ENCODE data around the gene SLIT2.
A peak's percentile ranks its signal among the peaks of the same experiment; 100 is the strongest.

The SLIT2 gene, protein sequence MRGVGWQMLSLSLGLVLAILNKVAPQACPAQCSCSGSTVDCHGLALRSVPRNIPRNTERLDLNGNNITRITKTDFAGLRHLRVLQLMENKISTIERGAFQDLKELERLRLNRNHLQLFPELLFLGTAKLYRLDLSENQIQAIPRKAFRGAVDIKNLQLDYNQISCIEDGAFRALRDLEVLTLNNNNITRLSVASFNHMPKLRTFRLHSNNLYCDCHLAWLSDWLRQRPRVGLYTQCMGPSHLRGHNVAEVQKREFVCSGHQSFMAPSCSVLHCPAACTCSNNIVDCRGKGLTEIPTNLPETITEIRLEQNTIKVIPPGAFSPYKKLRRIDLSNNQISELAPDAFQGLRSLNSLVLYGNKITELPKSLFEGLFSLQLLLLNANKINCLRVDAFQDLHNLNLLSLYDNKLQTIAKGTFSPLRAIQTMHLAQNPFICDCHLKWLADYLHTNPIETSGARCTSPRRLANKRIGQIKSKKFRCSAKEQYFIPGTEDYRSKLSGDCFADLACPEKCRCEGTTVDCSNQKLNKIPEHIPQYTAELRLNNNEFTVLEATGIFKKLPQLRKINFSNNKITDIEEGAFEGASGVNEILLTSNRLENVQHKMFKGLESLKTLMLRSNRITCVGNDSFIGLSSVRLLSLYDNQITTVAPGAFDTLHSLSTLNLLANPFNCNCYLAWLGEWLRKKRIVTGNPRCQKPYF (N-terminal part only)

DNA sequence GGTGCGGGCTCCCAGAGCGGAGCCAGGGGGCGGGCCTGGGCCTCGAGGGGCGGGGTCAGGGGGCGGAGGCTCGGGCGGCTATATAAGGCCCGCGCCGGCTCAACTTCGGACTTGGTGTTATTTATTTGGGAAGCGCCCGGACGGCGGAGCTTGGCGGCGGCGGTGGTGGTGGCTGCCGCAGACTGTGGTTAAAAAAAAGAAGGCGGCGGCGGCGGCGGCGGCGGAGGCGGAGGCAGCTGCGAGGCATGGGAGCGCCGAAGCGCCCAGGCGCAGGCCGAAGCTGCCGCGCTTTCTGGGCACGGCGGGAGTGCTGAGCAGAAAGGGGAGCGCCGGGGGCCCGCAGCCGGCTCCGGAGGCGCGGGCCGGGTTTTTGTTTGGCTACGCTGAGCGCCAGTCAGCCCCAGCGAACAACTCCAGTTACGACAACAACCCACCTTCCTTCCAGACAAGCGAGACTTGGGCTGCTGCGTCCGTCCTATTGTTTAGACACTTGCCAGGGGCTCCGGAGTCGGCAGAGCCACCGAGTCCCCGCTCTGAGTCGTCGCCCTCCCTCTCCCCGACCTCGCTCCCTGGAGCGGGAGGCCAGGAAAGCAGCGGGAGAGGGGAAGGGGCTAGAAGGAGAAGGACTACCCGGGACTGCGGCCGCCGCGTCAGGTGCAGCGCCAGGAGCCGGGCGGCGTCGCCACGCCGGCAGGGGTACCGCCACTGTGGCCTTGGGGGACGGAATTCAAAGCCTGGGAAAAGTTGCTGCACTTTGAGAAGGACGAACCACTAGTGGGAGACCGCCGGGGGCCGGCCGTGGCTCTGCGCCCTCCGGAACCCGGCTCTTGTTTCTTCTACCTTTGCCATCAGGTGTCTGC is at the start of gene SLIT2:
SLIT2 (plus strand) TSS at position 110 of the 860 bp plus-strand sequence. CDS start 1,911 bp downstream, outside the sequence.
- DNase-seq (ENCODE audit: low spot score): no peak

DNA sequence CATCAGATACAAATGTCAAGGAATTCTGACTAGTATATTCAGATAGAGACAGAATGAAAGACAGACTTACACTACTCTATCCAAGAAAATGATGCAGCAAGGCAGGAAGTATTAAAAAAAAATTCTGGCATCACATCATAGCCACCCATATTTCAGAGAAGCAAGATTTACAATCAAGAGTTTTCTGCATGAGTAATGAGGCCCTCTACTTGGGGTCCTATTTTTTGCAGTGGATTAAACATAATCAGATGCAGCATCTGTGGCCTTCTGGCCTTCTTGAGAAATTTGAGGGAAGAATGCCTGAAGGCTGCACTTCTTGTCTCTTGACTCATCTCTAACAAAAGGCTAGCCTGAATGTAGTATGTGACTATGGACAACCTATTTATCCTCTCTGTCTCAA is 48.2 kb upstream of the SLIT2 start:
- DNase-seq (ENCODE audit: low spot score): no peak

GRCh38 chr4:20217521-20217920 is 34.2 kb upstream of the SLIT2 start:
- DNase-seq (ENCODE audit: low spot score): no peak

- no peak for DNase-seq (ENCODE audit: low spot score)
These were observed 33.8 kb upstream of the SLIT2 start for GRCh38 chr4:20217951-20218350.

DNA sequence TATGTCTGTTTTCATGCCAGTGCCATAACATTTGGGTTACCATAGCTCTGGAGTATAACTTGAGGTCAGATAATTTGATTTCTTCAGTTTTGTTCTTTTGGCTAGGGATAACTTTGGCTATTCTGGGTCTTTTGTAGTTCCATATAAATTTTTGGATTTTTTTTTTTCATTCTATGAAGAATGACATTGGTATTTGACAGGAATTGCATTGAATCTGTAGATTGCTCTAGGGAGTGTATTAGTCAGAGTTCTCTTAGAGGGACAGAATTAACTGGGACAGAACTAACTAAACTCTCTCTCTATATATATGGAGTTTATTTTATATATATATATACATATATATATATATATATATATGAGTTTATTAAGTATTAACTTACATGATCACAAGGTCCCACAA is 32.2 kb upstream of the SLIT2 start:
- no peak for DNase-seq (ENCODE audit: low spot score)

GRCh38 chr4:20237894-20238537 is 13.7 kb upstream of the SLIT2 start:
- DNase-seq (ENCODE audit: low spot score): no peak

GRCh38 chr4:20248155-20248558 is 3.5 kb upstream of the SLIT2 start:
- peak; percentile 53 for DNase-seq (ENCODE audit: low spot score)

DNA sequence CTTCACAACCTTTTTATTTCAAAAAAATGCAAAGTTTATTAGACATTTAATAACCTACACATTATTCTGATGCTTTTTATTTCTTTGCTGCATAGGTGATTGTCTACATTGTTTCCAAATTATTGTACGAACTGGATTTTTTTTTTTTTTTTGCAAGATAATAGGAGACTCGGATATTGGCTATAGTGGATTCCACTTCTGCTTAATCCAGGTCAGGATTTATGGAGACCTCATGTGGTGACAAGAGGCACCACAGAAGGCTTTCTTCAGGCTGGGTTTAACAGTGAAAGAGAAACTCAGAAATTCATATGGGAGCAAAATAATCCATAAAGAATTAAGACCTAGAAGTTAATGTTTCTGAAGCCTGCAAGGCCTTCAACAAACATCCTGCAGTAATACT is 2.4 kb upstream of the SLIT2 start:
- no peak for DNase-seq (ENCODE audit: low spot score)

DNA sequence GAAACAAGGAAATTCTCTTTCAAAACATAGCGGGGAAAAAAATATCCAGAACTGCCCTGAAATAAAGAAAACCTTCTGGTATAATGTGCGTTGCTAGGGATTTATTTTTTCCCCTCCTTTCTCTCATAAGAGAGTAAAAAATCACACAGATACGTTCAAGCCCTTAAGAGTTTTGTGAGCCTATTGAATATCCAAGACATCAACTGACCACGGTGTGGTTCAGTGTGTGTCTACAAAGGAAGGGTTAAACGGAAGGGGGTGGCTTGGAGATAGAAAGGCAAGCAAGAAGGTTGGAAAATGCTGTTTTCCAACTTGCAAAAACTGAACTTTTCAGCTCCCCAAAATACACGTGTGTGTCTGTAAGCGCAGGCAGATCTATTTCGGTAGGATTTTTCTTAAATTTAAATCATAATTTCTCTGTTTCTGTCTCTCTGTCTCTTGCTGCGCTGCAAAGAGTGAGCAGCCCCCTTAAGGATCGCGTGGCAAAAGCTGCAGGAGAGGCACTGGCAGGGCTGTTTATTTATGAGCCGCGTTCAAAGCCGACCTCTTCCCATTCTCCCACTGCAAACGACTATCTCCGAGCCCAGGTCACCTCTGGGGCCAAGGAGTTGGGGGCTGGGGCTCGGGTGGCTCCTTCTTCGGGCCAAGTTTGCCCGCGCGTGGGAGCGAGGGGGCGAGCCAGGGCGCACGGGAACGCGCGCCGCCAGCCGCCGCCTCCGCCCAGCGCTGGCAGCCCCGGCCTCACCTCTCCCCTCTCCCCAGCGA is 492 bp upstream of the SLIT2 start:
- DNase-seq (ENCODE audit: low spot score): no peak

DNA sequence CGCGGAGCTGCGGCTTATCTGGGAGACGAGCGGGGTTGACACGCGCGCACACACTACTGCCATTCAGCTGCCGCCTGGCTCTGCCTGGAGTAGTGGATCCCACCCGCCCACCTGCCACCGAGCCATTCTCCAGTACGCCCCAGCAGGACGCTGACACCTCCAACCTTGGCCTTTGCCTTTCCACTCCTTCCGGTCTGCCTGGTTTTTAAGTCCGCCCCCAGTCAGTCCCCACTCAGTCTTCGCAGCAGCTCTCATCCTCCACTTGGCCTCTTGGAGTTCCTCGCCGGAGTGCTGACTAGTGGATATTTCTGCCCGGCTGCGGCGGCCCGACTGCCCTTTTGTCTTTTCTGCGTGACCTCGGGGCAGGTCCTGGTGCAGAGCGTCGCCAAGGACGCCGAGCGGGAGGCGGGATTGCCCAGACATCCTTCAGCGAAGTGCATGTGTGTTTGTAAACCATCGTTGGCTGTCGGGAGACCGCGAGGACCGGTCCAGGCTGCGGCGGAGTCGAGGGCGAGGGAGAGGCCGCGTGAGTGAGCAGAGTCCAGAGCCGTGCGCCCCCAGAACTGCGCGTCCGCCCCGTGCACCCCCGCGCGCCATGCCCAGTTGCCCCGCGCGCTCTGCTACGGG is 1.1 kb downstream of the SLIT2 start:
- DNase-seq (ENCODE audit: low spot score): no peak

- DNase-seq (ENCODE audit: low spot score): no peak
These were observed 1.6 kb downstream of the SLIT2 start for GRCh38 chr4:20253283-20253734.

GRCh38 chr4:20253735-20254409 is 2.2 kb downstream of the SLIT2 start:
- no peak for DNase-seq (ENCODE audit: low spot score)

GRCh38 chr4:20254511-20255250 is 3.0 kb downstream of the SLIT2 start:
- DNase-seq (ENCODE audit: low spot score): no peak

- DNase-seq (ENCODE audit: low spot score): no peak
These were observed 3.5 kb downstream of the SLIT2 start for GRCh38 chr4:20255251-20255586.

DNA sequence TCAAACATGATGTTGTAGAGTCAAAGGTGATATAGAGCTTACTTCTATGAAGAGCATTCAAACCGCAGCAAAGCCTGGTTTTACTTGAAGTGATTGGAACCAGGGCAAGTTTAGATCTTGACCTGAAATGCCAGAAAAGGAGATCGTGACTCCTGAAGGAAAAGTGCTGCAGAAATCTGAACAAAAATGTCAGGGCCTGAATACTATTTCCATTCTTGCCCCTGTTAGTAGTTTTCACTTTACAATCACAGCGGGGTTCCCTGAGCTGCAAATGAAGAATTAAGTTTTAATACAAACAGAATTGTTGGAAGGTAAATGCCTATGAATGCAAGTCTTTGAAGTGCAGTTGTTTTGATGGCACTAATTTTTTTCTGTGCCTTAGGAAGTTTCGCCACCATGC is 4.1 kb downstream of the SLIT2 start:
- DNase-seq (ENCODE audit: low spot score): no peak

GRCh38 chr4:20256381-20256881 is 4.7 kb downstream of the SLIT2 start:
- no peak for DNase-seq (ENCODE audit: low spot score)

DNA sequence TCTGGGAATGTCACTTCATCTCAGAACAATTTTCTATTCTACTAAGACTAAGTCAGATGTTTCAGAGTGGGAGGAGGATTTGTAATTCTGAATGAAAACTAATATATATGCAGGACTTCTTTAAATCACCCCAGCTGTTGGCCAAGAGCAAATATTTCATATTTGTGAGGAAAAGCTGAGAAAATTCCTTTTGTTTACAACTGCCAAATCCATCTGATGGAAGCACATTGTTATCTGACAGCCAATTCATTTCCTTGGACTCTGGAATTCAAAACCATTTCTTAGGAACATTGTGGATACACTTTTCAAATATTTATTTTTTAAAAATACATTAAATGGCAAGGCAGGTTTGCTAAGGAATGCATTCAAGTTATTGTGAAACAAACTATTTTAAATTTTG is 8.0 kb downstream of the SLIT2 start:
- DNase-seq (ENCODE audit: low spot score): no peak

- no peak for DNase-seq (ENCODE audit: low spot score)
These were observed 9.1 kb downstream of the SLIT2 start for GRCh38 chr4:20260821-20261220.

- DNase-seq (ENCODE audit: low spot score): no peak
These were observed 10.5 kb downstream of the SLIT2 start for GRCh38 chr4:20262221-20262620.

All from kidney capillary endothelial cell (primary cell).